A549 (cell line): ENCODE results near the gene C4orf54. TPM values are rescaled to one million over a fixed set of nuclear protein-coding genes. Genes with fewer than 3 reads are reported as not detected.

ENCODE experiments used
- ATAC-seq, 2 experiments: fragments of 200-7000 bp in 1 of 2; fragments of >200 bp in 1 of 2; cut with Nextera tagmentation in 1 of 2; cut with Tn5 transposase in 1 of 2; 3 replicates each; pipeline versions ENCODE4 v1.8.0 to v1.9.1; 2018 to 2020; ENCODE audit warnings: mild to moderate bottlenecking in 1 of 2, moderate library complexity in 1 of 2
- CTCF ChIA-PET: fragments of 300-600 bp; sonication (Branson Sonifier 250); formaldehyde crosslinking; extraction: SDS; loops from one replicate; lab custom pipeline; 2021; ENCODE audit warnings: antibody characterized with exemption, inconsistent platforms; lab: Yijun Ruan, JAX
- POLR2A ChIA-PET: fragments of 350-600 bp; formaldehyde crosslinking; extraction: SDS; loops from one replicate; lab custom pipeline; 2021; ENCODE audit warnings: antibody characterized with exemption, inconsistent platforms; lab: Yijun Ruan, JAX
- DNase-seq, 2 experiments: peaks; one replicate each; pipeline versions ENCODE4 v3.0.0 to v3.0.0-alpha.2; 2011 to 2016; ENCODE audit warnings: low read depth in 1 of 2, low spot score in 1 of 2
- FAIRE-seq: peaks from 2 replicates; lab custom pipeline; 2011; peaks lifted over from hg19 to GRCh38; lab: Jason Lieb, UNC
- H3K27ac ChIP-seq, 2 experiments: fragments of >200 bp; sonication (Bioruptor Twin); formaldehyde crosslinking; 3 replicates each; pipeline ENCODE4 v1.5.1; 2016 to 2017
- H3K4me1 ChIP-seq: fragments of >200 bp; sonication (Bioruptor Twin); formaldehyde crosslinking; 3 replicates; pipeline ENCODE4 v1.6.1; 2016
- H3K4me2 ChIP-seq: fragments of >200 bp; sonication (Bioruptor Twin); formaldehyde crosslinking; 3 replicates; pipeline ENCODE4 v1.6.1; 2016
- H3K4me3 ChIP-seq: fragments of >200 bp; sonication (Bioruptor Twin); formaldehyde crosslinking; 3 replicates; pipeline ENCODE4 v1.5.1; 2016
- H3K9me3 ChIP-seq: fragments of >200 bp; sonication (Bioruptor Twin); formaldehyde crosslinking; 3 replicates; pipeline ENCODE4 v1.6.1; 2016
- CBX2 ChIP-seq: fragments of 200-600 bp; sonication (generic); IDR thresholded peaks from 2 replicates; pipeline ENCODE4 v1.6.1; 2016; ENCODE audit warnings: low read depth, mild to moderate bottlenecking, borderline replicate concordance
- CBX8 ChIP-seq: fragments of 200-600 bp; sonication (generic); IDR thresholded peaks from 2 replicates; pipeline ENCODE4 v1.6.1; 2016
- EHF ChIP-seq: fragments of 250-450 bp; sonication (Bioruptor Pico); IDR thresholded peaks from 2 replicates; pipeline ENCODE4 v1.5.0; 2020; ENCODE audit warnings: mild to moderate bottlenecking
- EHMT2 ChIP-seq: fragments of 200-600 bp; sonication (generic); IDR thresholded peaks from 2 replicates; pipeline ENCODE4 v1.6.1; 2016; ENCODE audit warnings: antibody characterized with exemption, low read depth, mild to moderate bottlenecking, moderate library complexity
- FOSB ChIP-seq: fragments of 250-450 bp; sonication (Bioruptor Pico); IDR thresholded peaks from 2 replicates; pipeline ENCODE4 v1.5.0; 2020; ENCODE audit warnings: mild to moderate bottlenecking, moderate library complexity
- HOXA7 ChIP-seq: fragments of 250-450 bp; sonication (Bioruptor Pico); IDR thresholded peaks from 2 replicates; pipeline ENCODE4 v1.5.0; 2020; ENCODE audit warnings: mild to moderate bottlenecking, moderate library complexity
- KDM1A ChIP-seq: fragments of 200-600 bp; sonication (generic); IDR thresholded peaks from 2 replicates; pipeline ENCODE4 v1.6.1; 2016; ENCODE audit warnings: low read depth, mild to moderate bottlenecking
- KDM5A ChIP-seq: fragments of 200-600 bp; sonication (generic); IDR thresholded peaks from 2 replicates; pipeline ENCODE4 v1.6.1; 2016; ENCODE audit warnings: antibody characterized with exemption, mild to moderate bottlenecking
- NPAS2 ChIP-seq: fragments of 250-450 bp; sonication (Bioruptor Pico); IDR thresholded peaks from 2 replicates; pipeline ENCODE4 v1.8.0; 2022; ENCODE audit warnings: mild to moderate bottlenecking, moderate library complexity, borderline replicate concordance
- POLR2A ChIP-seq: IDR thresholded peaks from 2 replicates; pipeline ENCODE4 v1.6.1; 2012; ENCODE audit warnings: mild to moderate bottlenecking, low read length
- RCOR1 ChIP-seq: fragments of 150-350 bp; IDR thresholded peaks from 2 replicates; pipeline ENCODE4 v1.6.1; 2014; ENCODE audit warnings: antibody characterized with exemption, low read length, low read depth
- RNF2 ChIP-seq: fragments of 200-600 bp; sonication (generic); IDR thresholded peaks from 2 replicates; pipeline ENCODE4 v1.6.1; 2016; ENCODE audit warnings: low read depth, mild to moderate bottlenecking, antibody characterized with exemption, moderate library complexity, borderline replicate concordance
- TFCP2L1 ChIP-seq: fragments of 250-450 bp; sonication (Bioruptor Pico); IDR thresholded peaks from 2 replicates; pipeline ENCODE4 v1.5.0; 2021; ENCODE audit warnings: mild to moderate bottlenecking
- ZFP36 ChIP-seq: fragments of 450-650 bp; IDR thresholded peaks from 2 replicates; pipeline ENCODE4 v1.6.1; 2014; ENCODE audit warnings: borderline replicate concordance; ENCODE audit not compliant: partially characterized antibody
- ZNF302 ChIP-seq: fragments of 250-450 bp; sonication (Bioruptor Pico); IDR thresholded peaks from 2 replicates; pipeline ENCODE4 v1.9.0; 2021; ENCODE audit warnings: inconsistent platforms, mild to moderate bottlenecking, moderate library complexity
- WGBS: methylation state at CpG from one replicate; pipeline ENCODE4 v1.1.6; 2017; ENCODE audit errors: missing lambda C conversion rate; 5-methylcytosine and 5-hydroxymethylcytosine counted together
- polyA plus RNA-seq, 4 experiments: library from polyadenylated mRNA; depleted of rRNA in 3 of 4; stranded (reverse); fragments of >200 nt; fragmentation: RNase III in 1 of 4; extraction: RNeasy Plus Mini Kit Qiagen cat#74134 plus additional on column Dnase treatment in 1 of 4; gene quantifications; 2 replicates in 3 of 4; 3 replicates in 1 of 4; pipeline ENCODE4 v1.2.3, GENCODE V29; 2011 to 2017
- TF ChIP-seq, protein P1 (sequence below): fragments of 150-350 bp; IDR thresholded peaks from 2 replicates; pipeline ENCODE4 v1.6.1; 2014; ENCODE audit warnings: low read depth, mild to moderate bottlenecking, low read length
- TF ChIP-seq, protein P2 (sequence below): IDR thresholded peaks from 2 replicates; pipeline ENCODE4 v1.6.1; 2012; ENCODE audit warnings: low read depth, borderline replicate concordance
- TF ChIP-seq, protein P3 (sequence below): IDR thresholded peaks from 2 replicates; pipeline ENCODE4 v1.6.1; 2012
- TF ChIP-seq, protein P4 (sequence below): fragments of 250-450 bp; sonication (Bioruptor Pico); IDR thresholded peaks from 2 replicates; pipeline ENCODE4 v1.5.0; 2020; ENCODE audit warnings: low read depth, mild to moderate bottlenecking, moderate library complexity
- TF ChIP-seq, protein P5 (sequence below): fragments of >200 bp; sonication (Bioruptor Twin); formaldehyde crosslinking; IDR thresholded peaks from 2 replicates; pipeline ENCODE4 v1.6.1; 2016
- TF ChIP-seq, protein P6 (sequence below): fragments of >200 bp; sonication (Bioruptor Twin); formaldehyde crosslinking; IDR thresholded peaks from 3 replicates; pipeline ENCODE4 v1.5.1; 2016

C4orf54 gene
- polyA plus RNA-seq, 2 of the 4 experiments (the other 2 are of a cell fraction), result not detected

DNA sequence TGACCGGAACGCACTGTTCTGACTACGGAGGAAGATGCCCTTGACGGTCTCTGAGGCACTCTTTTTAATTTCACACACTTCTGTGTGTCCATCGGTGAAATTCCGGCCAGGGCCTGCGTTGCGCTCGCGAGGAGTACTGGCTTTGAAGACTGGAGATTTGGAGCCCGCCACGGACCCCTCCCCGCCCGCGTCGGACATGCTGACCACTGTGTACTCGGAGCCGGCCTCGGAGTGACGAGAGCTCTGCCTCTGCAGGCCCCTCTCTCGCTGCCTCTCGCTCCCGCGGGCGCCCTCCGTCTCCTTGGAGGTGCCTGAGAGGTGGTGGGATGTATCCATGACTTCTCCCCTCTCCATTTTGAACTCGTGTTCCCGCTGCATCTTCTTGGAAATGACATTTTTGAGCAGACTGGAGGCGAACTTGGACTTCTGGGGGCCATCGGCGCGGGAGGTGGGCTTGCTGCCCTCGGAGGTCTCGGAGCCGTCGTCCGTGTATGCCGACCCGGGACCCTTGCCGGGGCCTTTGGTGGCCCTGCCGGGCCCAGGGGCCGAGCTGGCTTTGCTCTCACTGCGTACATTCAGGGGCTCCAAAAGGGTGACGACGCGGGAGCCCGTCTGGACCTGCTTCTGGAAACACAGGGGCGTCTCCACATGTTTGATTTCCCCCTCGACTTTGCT is 5.7 kb downstream of the C4orf54 start:
- H3K4me1 ChIP-seq, result no peaks in the 10 kb centered on the region
- H3K27ac ChIP-seq, result no peak overlapping the region
- TF ChIP-seq CBX2 (no peak), ZNF302 (CRISPR knock-in tag) (no peak), KDM1A (no peak)
- TF ChIP-seq, protein P1, sequence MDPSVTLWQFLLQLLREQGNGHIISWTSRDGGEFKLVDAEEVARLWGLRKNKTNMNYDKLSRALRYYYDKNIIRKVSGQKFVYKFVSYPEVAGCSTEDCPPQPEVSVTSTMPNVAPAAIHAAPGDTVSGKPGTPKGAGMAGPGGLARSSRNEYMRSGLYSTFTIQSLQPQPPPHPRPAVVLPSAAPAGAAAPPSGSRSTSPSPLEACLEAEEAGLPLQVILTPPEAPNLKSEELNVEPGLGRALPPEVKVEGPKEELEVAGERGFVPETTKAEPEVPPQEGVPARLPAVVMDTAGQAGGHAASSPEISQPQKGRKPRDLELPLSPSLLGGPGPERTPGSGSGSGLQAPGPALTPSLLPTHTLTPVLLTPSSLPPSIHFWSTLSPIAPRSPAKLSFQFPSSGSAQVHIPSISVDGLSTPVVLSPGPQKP, result no peak
- no peaks in the 10 kb centered on the region for H3K9me3 ChIP-seq
- no peak for FAIRE-seq
- DNase-seq, result no peak
- ChIA-PET CTCF (no interaction called here), POLR2A (no interaction called here)
- no peak overlapping the region for H3K4me3 ChIP-seq
- ATAC-seq, result no peak
- WGBS, result 84% methylated on average over 18 of the region's 49 CpGs
- no peak overlapping the region for H3K4me2 ChIP-seq

DNA sequence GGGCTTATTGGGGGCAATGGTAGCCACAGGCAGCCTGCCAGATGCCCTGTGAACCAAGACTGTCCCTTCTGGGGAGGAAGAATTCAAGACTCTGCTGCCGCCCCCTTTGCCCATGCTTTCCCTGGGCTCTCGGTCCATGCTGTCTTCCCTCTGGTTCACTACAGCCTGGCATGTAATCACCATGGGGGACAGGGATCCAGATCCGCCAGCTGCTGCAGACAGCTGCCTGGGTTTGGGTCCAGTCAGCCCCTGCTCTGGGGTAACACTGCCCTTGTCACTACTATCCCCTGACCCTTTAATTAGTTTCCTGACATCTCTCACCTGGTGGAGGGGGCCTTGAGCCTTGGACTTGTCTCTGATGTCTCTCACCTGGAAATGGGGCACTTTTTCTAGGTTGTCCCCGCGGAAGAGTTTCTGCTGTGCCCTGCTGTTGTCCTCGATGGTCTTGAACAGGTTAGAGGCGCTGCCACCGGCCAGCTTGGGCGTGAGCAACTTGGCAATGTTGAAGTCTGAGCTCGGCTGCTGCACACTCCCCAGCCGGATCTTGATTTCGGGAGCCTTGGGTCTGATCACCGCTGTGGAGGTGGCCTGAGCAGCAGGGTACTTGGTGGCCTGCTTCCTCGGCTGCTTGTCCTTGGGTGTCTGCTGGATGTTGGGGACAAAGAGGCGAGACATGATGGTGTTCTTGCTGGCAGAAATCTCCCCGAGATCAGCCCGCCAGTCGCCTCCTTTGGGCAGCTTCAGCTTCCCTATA is 6.4 kb downstream of the C4orf54 start:
- no peak overlapping the region for H3K27ac ChIP-seq
- TF ChIP-seq RNF2 (no peak), FOSB (CRISPR knock-in tag) (no peak), TFCP2L1 (no peak), POLR2A (no peak), EHF (no peak)
- TF ChIP-seq, protein P2, sequence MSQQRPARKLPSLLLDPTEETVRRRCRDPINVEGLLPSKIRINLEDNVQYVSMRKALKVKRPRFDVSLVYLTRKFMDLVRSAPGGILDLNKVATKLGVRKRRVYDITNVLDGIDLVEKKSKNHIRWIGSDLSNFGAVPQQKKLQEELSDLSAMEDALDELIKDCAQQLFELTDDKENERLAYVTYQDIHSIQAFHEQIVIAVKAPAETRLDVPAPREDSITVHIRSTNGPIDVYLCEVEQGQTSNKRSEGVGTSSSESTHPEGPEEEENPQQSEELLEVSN, result no peak
- TF ChIP-seq, protein P3, sequence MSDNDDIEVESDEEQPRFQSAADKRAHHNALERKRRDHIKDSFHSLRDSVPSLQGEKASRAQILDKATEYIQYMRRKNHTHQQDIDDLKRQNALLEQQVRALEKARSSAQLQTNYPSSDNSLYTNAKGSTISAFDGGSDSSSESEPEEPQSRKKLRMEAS, result no peak
- TF ChIP-seq, protein P4, sequence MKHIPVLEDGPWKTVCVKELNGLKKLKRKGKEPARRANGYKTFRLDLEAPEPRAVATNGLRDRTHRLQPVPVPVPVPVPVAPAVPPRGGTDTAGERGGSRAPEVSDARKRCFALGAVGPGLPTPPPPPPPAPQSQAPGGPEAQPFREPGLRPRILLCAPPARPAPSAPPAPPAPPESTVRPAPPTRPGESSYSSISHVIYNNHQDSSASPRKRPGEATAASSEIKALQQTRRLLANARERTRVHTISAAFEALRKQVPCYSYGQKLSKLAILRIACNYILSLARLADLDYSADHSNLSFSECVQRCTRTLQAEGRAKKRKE (CRISPR knock-in tag), result no peak
- TF ChIP-seq, protein P5, sequence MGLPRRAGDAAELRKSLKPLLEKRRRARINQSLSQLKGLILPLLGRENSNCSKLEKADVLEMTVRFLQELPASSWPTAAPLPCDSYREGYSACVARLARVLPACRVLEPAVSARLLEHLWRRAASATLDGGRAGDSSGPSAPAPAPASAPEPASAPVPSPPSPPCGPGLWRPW, result no peak
- no peak for ATAC-seq
- no peaks in the 10 kb centered on the region for H3K4me1 ChIP-seq
- WGBS, result 61% methylated on average over 15 of the region's 18 CpGs
- no peak for DNase-seq
- FAIRE-seq, result no peak
- ChIA-PET CTCF (no interaction called here), POLR2A (no interaction called here)
- no peak overlapping the region for H3K4me2 ChIP-seq
- no peak overlapping the region for H3K4me3 ChIP-seq
- H3K9me3 ChIP-seq, result no peaks in the 10 kb centered on the region

DNA sequence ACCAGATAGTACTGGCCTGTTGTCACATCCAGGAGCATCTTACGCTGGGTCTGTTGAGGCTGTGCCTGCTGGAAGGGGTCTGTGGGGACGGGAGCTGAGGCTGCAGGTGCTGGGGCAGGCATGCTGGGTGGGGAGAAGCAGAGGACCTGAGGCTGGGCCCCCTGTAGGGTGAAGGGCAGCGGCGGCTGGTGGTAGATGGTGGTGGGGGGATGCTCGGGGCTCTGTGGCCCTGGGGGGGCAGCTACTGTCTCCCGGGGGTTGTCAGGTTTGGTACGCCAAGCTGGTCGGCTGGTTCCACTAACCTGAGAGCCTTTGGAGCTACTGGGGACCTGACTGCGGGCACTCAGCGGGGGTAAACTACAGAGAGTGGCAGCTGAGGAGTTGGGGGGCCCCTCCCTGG is 7.8 kb downstream of the C4orf54 start:
- WGBS, result no CpG with 5 or more reads among the region's 10 CpGs
- ChIA-PET CTCF (no interaction called here), POLR2A (no interaction called here)
- Histone ChIP-seq H3K4me1 (no peaks in the 10 kb centered on the region), H3K27ac (no peak overlapping the region), H3K4me2 (no peak overlapping the region), H3K9me3 (no peaks in the 10 kb centered on the region), H3K4me3 (no peak overlapping the region)
- no peak for ATAC-seq
- TF ChIP-seq KDM1A (no peak), EHMT2 (no peak), CBX8 (no peak), HOXA7 (CRISPR knock-in tag) (no peak), KDM5A (no peak), ZNF302 (CRISPR knock-in tag) (no peak), NPAS2 (CRISPR knock-in tag) (no peak), ZFP36 (no peak), RCOR1 (no peak), CBX2 (no peak)
- TF ChIP-seq, protein P6, sequence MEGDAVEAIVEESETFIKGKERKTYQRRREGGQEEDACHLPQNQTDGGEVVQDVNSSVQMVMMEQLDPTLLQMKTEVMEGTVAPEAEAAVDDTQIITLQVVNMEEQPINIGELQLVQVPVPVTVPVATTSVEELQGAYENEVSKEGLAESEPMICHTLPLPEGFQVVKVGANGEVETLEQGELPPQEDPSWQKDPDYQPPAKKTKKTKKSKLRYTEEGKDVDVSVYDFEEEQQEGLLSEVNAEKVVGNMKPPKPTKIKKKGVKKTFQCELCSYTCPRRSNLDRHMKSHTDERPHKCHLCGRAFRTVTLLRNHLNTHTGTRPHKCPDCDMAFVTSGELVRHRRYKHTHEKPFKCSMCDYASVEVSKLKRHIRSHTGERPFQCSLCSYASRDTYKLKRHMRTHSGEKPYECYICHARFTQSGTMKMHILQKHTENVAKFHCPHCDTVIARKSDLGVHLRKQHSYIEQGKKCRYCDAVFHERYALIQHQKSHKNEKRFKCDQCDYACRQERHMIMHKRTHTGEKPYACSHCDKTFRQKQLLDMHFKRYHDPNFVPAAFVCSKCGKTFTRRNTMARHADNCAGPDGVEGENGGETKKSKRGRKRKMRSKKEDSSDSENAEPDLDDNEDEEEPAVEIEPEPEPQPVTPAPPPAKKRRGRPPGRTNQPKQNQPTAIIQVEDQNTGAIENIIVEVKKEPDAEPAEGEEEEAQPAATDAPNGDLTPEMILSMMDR, result no peak
- no peak for FAIRE-seq
- DNase-seq, result no peak
